GM13977 (cell line): ENCODE results near the gene UTF1.

Experiments
- DNase-seq: peaks from one replicate; pipeline ENCODE4 v3.0.0; 2012; ENCODE audit warnings: low spot score
- CTCF ChIP-seq: IDR thresholded peaks from 2 replicates; pipeline ENCODE4 v1.5.1; 2012; ENCODE audit warnings: mild to moderate bottlenecking, control low read depth; ENCODE audit not compliant: insufficient read depth; ENCODE audit errors: extremely low read depth, missing control alignments
- in situ Hi-C: fragments of 300-500 bp; cut with MboI; formaldehyde crosslinking; loops from one replicate; pipeline ENCODE4 v1.12.0; 2022; ENCODE audit warnings: low sequenced_read_pairs, low pct_unique_long_range_greater_than_20kb, mixed read lengths, inconsistent platforms; ENCODE audit not compliant: unreplicated experiment

The UTF1 gene

GRCh38 chr10:133208466-133208865, 21.6 kb upstream of the UTF1 start:
- no peak for TF ChIP-seq CTCF
- no peak for DNase-seq
- in situ Hi-C loops = no loop called here

GRCh38 chr10:133209117-133209516, 20.9 kb upstream of the UTF1 start:
- TF ChIP-seq CTCF = no peak
- DNase-seq = no peak
- in situ Hi-C loops = no loop called here

GRCh38 chr10:133209641-133210040, 20.4 kb upstream of the UTF1 start:
- TF ChIP-seq CTCF = no peak
- DNase-seq = no peak
- in situ Hi-C loops = no loop called here

- DNase-seq = no peak
- no peak for TF ChIP-seq CTCF
- in situ Hi-C loops = no loop called here
These were observed 19.4 kb upstream of the UTF1 start for GRCh38 chr10:133210398-133211140.

GRCh38 chr10:133211141-133211830, 18.7 kb upstream of the UTF1 start:
- no peak for DNase-seq
- in situ Hi-C loops = no loop called here
- TF ChIP-seq CTCF = no peak

GRCh38 chr10:133211959-133212852, 17.8 kb upstream of the UTF1 start:
- in situ Hi-C loops = no loop called here
- TF ChIP-seq CTCF = no peak
- DNase-seq = no peak
